Endothelial cell of umbilical vein (primary cell): Measurements from ENCODE around the gene CGB3. TPM values are rescaled to one million over a fixed set of nuclear protein-coding genes. Genes with fewer than 3 reads are reported as not detected.

Experiments used
- BruUV-seq: library from RNA; stranded (reverse); fragments of 400-500 nt; replicated peaks from 2 replicates; lab custom pipeline; 2021; lab: Mats Ljungman, UMichigan
- CTCF ChIA-PET: fragments of 300-600, 350-600 bp; sonication (Branson Sonifier 250); formaldehyde crosslinking; loops from one replicate; lab custom pipeline; 2021; ENCODE audit warnings: antibody characterized with exemption, inconsistent platforms; lab: Charles Lee
- POLR2A ChIA-PET: fragments of 300-600, 350-600 bp; sonication (Branson Sonifier 250); formaldehyde crosslinking; loops from one replicate; lab custom pipeline; 2021; ENCODE audit warnings: antibody characterized with exemption, inconsistent platforms; lab: Charles Lee
- DNase-seq: peaks from one replicate; pipeline ENCODE4 v3.0.0-alpha.2; 2011; ENCODE audit warnings: low read depth, low spot score
- FAIRE-seq: peaks from 2 replicates; lab custom pipeline; 2011; peaks lifted over from hg19 to GRCh38; lab: Jason Lieb, UNC
- H2AFZ ChIP-seq: 2 replicates; pipeline ENCODE4 v1.6.0; 2012; ENCODE audit warnings: low read depth, low read length, control low read depth, inconsistent platforms
- H3K27ac ChIP-seq: 2 replicates; pipeline ENCODE4 v1.5.1; 2011; ENCODE audit warnings: low read depth, mild to moderate bottlenecking, control low read depth, low read length, moderate library complexity; ENCODE audit not compliant: insufficient read depth
- H3K27me3 ChIP-seq, 2 experiments: 2 replicates each; pipeline versions ENCODE4 v1.6.0 to v1.6.1; 2011; ENCODE audit warnings: low read length in 2 of 2, mixed read lengths in 1 of 2; ENCODE audit not compliant: control insufficient read depth in 2 of 2, insufficient read depth in 2 of 2
- H3K36me3 ChIP-seq, 2 experiments: 2 replicates in 1 of 2; 3 replicates in 1 of 2; pipeline ENCODE4 v1.5.1; 2011; ENCODE audit warnings: low read length in 2 of 2, mild to moderate bottlenecking in 1 of 2, moderate library complexity in 1 of 2; ENCODE audit not compliant: control insufficient read depth in 2 of 2, insufficient read depth in 2 of 2; ENCODE audit errors: extremely low read depth in 1 of 2
- H3K4me1 ChIP-seq: 3 replicates; pipeline ENCODE4 v1.5.1; 2011; ENCODE audit warnings: mild to moderate bottlenecking, low read length; ENCODE audit not compliant: control insufficient read depth, insufficient read depth; ENCODE audit errors: extremely low read depth
- H3K4me2 ChIP-seq: 2 replicates; pipeline ENCODE4 v1.6.1; 2011; ENCODE audit warnings: low read length, control low read depth, mixed read lengths; ENCODE audit not compliant: insufficient read depth
- H3K4me3 ChIP-seq, 3 experiments: fragments of 200-600 bp in 1 of 3; sonication (generic), shearing (Covaris generic) in 1 of 3; replicated peaks in 1 of 3; 2 replicates each; pipeline ENCODE4 v1.5.1; 2011 to 2016; ENCODE audit warnings: control low read depth in 3 of 3, low read length in 3 of 3, mild to moderate bottlenecking in 2 of 3, inconsistent platforms in 1 of 3, low read depth in 1 of 3, moderate library complexity in 1 of 3; ENCODE audit not compliant: insufficient read depth in 1 of 3
- H3K79me2 ChIP-seq: 2 replicates; pipeline ENCODE4 v1.6.0; 2012; ENCODE audit warnings: low read length, inconsistent platforms; ENCODE audit not compliant: control insufficient read depth, insufficient read depth
- H3K9ac ChIP-seq: replicated peaks from 2 replicates; pipeline ENCODE3; 2011; ENCODE audit warnings: low read length, control low read depth; ENCODE audit not compliant: insufficient read depth; ENCODE audit errors: extremely low read depth
- H3K9me1 ChIP-seq: replicated peaks from 3 replicates; pipeline ENCODE4 v1.6.0; 2011; ENCODE audit warnings: mild to moderate bottlenecking, low read length; ENCODE audit not compliant: control insufficient read depth, insufficient read depth; ENCODE audit errors: extremely low read depth
- H3K9me3 ChIP-seq: replicated peaks from 2 replicates; pipeline ENCODE4 v1.5.1; 2012; ENCODE audit warnings: low read length, inconsistent platforms; ENCODE audit not compliant: control insufficient read depth, insufficient read depth
- H4K20me1 ChIP-seq: replicated peaks from 2 replicates; pipeline ENCODE3; 2011; ENCODE audit warnings: mild to moderate bottlenecking, low read length; ENCODE audit not compliant: control insufficient read depth, insufficient read depth; ENCODE audit errors: extremely low read depth
- CTCF ChIP-seq, 2 donors: IDR thresholded peaks; 1 replicate in 1 of 2; 2 replicates in 1 of 2; pipeline ENCODE4 v1.5.1; 2011; ENCODE audit warnings: low read length in 2 of 2, mild to moderate bottlenecking in 2 of 2, moderate library complexity in 2 of 2, control low read depth in 1 of 2, inconsistent platforms in 1 of 2, low read depth in 1 of 2; ENCODE audit not compliant: insufficient read depth in 1 of 2; ENCODE audit errors: extremely low read depth in 1 of 2
- EZH2 ChIP-seq: IDR thresholded peaks from 2 replicates; pipeline ENCODE4 v1.6.1; 2012; ENCODE audit warnings: borderline replicate concordance, low read depth, mild to moderate bottlenecking, moderate library complexity, low read length, inconsistent platforms; ENCODE audit not compliant: severe bottlenecking
- FOS ChIP-seq: IDR thresholded peaks from 2 replicates; pipeline ENCODE4 v1.6.1; 2011; ENCODE audit warnings: mild to moderate bottlenecking, low read length, moderate library complexity, borderline replicate concordance; ENCODE audit not compliant: insufficient read depth
- GATA2 ChIP-seq: IDR thresholded peaks from 2 replicates; pipeline ENCODE4 v1.7.0; 2011; ENCODE audit warnings: low read depth, mild to moderate bottlenecking, moderate library complexity, mixed read lengths, low read length; ENCODE audit not compliant: insufficient read length, insufficient read depth
- JUN ChIP-seq: IDR thresholded peaks from 2 replicates; pipeline ENCODE4 v1.6.1; 2011; ENCODE audit warnings: borderline replicate concordance, low read depth; ENCODE audit not compliant: insufficient read length, insufficient read depth
- MAX ChIP-seq: IDR thresholded peaks from 2 replicates; pipeline ENCODE4 v1.6.1; 2011; ENCODE audit not compliant: insufficient read depth, insufficient read length
- MYC ChIP-seq: IDR thresholded peaks from one replicate; pipeline ENCODE4 v1.6.1; 2011; ENCODE audit warnings: mild to moderate bottlenecking, low read depth, low read length
- POLR2A ChIP-seq: IDR thresholded peaks from 2 replicates; pipeline ENCODE4 v1.6.1; 2012; ENCODE audit warnings: low read depth, mild to moderate bottlenecking, control low read depth, low read length
- POLR2AphosphoS5 ChIP-seq: IDR thresholded peaks from 2 replicates; pipeline ENCODE4 v1.6.1; 2012; ENCODE audit warnings: low read depth, mild to moderate bottlenecking, control low read depth, low read length, moderate library complexity; ENCODE audit not compliant: insufficient read depth
- dilution Hi-C: fragments of 300-500 bp; cut with MboI; formaldehyde crosslinking; loops from one replicate; pipeline ENCODE4 v1.15.0; 2019; ENCODE audit warnings: low sequenced_read_pairs; ENCODE audit not compliant: extremely low pct_ligation_motif_present
- intact Hi-C: fragments of 100-400 bp; cut with micrococcal nuclease; formaldehyde crosslinking; loops from one replicate; pipeline ENCODE4 v1.10.0; 2022
- polyA plus RNA-seq, 4 experiments: library from polyadenylated mRNA; depleted of rRNA in 3 of 4; stranded (reverse) in 3 of 4; unstranded in 1 of 4; fragments of >200 nt; gene quantifications; 2 replicates each; pipeline versions ENCODE4 v1.2.1 to v1.2.3, GENCODE V29; 2011 to 2012; ENCODE audit warnings: missing spikeins in 1 of 4
- total RNA-seq: library from RNA; stranded (reverse); gene quantifications from 2 replicates; pipeline ENCODE4 v1.2.3, GENCODE V29; 2021

The CGB3 gene
- total and polyA plus RNA-seq, 2 donors (not counting 3 experiments of a cell fraction or from before 2014, with no cell fraction given), result not detected

- Histone ChIP-seq H3K27ac (no peak overlapping the region), H4K20me1 (no peaks in the 10 kb centered on the region), H3K9ac (no peak overlapping the region), H3K4me1 (peaks cover 11% of the 10 kb centered on the region), H3K36me3 (no peaks in the 10 kb centered on the region), H2AFZ (no peak overlapping the region), H3K9me3 (no peaks in the 10 kb centered on the region), H3K27me3 (peaks cover 16% of the 10 kb centered on the region in 2 experiments), H3K79me2 (no peaks in the 10 kb centered on the region), H3K4me2 (no peak overlapping the region), H3K4me3 (no peak overlapping the region), H3K9me1 (no peaks in the 10 kb centered on the region)
- no TSS peak for BruUV-seq
- intact Hi-C loops, result no loop called here
- dilution Hi-C loops, result no loop called here
- TF ChIP-seq MAX (no peak), POLR2AphosphoS5 (no peak), EZH2 (no peak)
- POLR2A ChIA-PET, result no interaction called here
- DNase-seq (no peak), FAIRE-seq (no peak)
- CTCF ChIA-PET, result interaction anchor here (0.9 to 1.7 kb wide), 3 partner anchors 42 to 138 kb away, joined by 3 to 4 read pairs (median 3); no protein-coding TSS in a partner anchor
Observed at GRCh38 chr19:49061000-49061399, 36.9 kb upstream of the CGB3 start.

- Histone ChIP-seq H4K20me1 (no peaks in the 10 kb centered on the region), H3K4me2 (no peak overlapping the region), H3K79me2 (no peaks in the 10 kb centered on the region), H2AFZ (no peak overlapping the region), H3K27ac (no peak overlapping the region), H3K36me3 (no peaks in the 10 kb centered on the region), H3K9me1 (no peaks in the 10 kb centered on the region), H3K27me3 (peaks cover 3 to 5% of the 10 kb centered on the region in 2 experiments), H3K9me3 (no peaks in the 10 kb centered on the region), H3K9ac (no peak overlapping the region), H3K4me1 (peaks cover 11% of the 10 kb centered on the region), H3K4me3 (no peak overlapping the region)
- ChIA-PET POLR2A (no interaction called here), CTCF (interaction anchor here (1.0 to 1.3 kb wide), 3 partner anchors 9 to 59 kb away, joined by 3 to 4 read pairs (median 3); no protein-coding TSS in a partner anchor)
- intact Hi-C loops, result no loop called here
- dilution Hi-C loops, result no loop called here
- BruUV-seq, result no TSS peak
- TF ChIP-seq MYC (no peak), EZH2 (no peak), POLR2A (no peak), CTCF (IDR thresholded peaks at IDR 0.05; ENCODE audit: extremely low read depth in 1 of 2, insufficient read depth in 1 of 2, low read depth in 1 of 2, low read length in 2 of 2) (no peak), GATA2 (no peak), FOS (no peak), JUN (no peak), POLR2AphosphoS5 (no peak), MAX (no peak)
- FAIRE-seq (no peak), DNase-seq (no peak)
Observed at GRCh38 chr19:49059053-49059452, 34.9 kb upstream of the CGB3 start.
